MCF 10A (cell line): ENCODE data around the gene DDX1. TPM values are rescaled to one million over a fixed set of nuclear protein-coding genes. Genes with fewer than 3 reads are reported as not detected.

Experiments
- BruUV-seq: library from RNA; stranded (reverse); fragments of 400-500 nt; replicated peaks from 2 replicates; lab custom pipeline; 2021; lab: Mats Ljungman, UMichigan
- CTCF ChIA-PET: fragments of 300-600 bp; sonication (Branson Sonifier 250); formaldehyde crosslinking; extraction: SDS; loops from one replicate; lab custom pipeline; 2021; ENCODE audit warnings: antibody characterized with exemption, inconsistent platforms; lab: Yijun Ruan, JAX
- POLR2A ChIA-PET: fragments of 300-600, 350-650 bp; sonication (Branson Sonifier 250); formaldehyde crosslinking; extraction: SDS; loops from one replicate; lab custom pipeline; 2020; ENCODE audit warnings: antibody characterized with exemption, inconsistent platforms; lab: Yijun Ruan, JAX
- DNase-seq: peaks from one replicate; pipeline ENCODE4 v3.0.0-alpha.2; 2018; ENCODE audit not compliant: unreplicated experiment
- H3K27ac Mint-ChIP-seq: one replicate; pipeline ENCODE4 v1.8.0; 2022; ENCODE audit warnings: mild to moderate bottlenecking, low read depth, mixed read lengths; ENCODE audit not compliant: unreplicated experiment
- H3K27me3 Mint-ChIP-seq: one replicate; pipeline ENCODE4 v1.8.0; 2022; ENCODE audit warnings: mixed read lengths; ENCODE audit not compliant: insufficient read depth, unreplicated experiment
- H3K36me3 Mint-ChIP-seq: one replicate; pipeline ENCODE4 v1.8.0; 2022; ENCODE audit warnings: mild to moderate bottlenecking, moderate library complexity, mixed read lengths; ENCODE audit not compliant: insufficient read depth, unreplicated experiment
- H3K4me1 Mint-ChIP-seq: one replicate; pipeline ENCODE4 v1.8.0; 2022; ENCODE audit warnings: mixed read lengths; ENCODE audit not compliant: insufficient read depth, unreplicated experiment
- H3K4me3 Mint-ChIP-seq: one replicate; pipeline ENCODE4 v1.8.0; 2022; ENCODE audit warnings: mild to moderate bottlenecking, moderate library complexity, mixed read lengths; ENCODE audit not compliant: unreplicated experiment
- H3K9me3 Mint-ChIP-seq: one replicate; pipeline ENCODE4 v1.8.0; 2022; ENCODE audit warnings: mixed read lengths; ENCODE audit not compliant: unreplicated experiment
- CTCF ChIP-seq: fragments of 200-600 bp; IDR thresholded peaks from one replicate; pipeline ENCODE4 v1.8.0; 2022; ENCODE audit warnings: antibody characterized with exemption, mild to moderate bottlenecking; ENCODE audit not compliant: unreplicated experiment
- intact Hi-C: fragments of 100-400 bp; cut with micrococcal nuclease; formaldehyde crosslinking; loops from 2 replicates; pipeline ENCODE4 v1.14.1; 2022
- total RNA-seq: library from RNA; stranded (reverse); gene quantifications from 2 replicates; pipeline ENCODE4 v1.2.3, GENCODE V29; 2022

Gene DDX1
- total RNA-seq, 1 experiment from 2014 or later, result 119 TPM

GRCh38 chr2:15594291-15595256 lies 2.9 kb downstream of the DDX1 start:
- no peaks in the 10 kb centered on the region for H3K9me3 Mint-ChIP-seq
- ChIA-PET POLR2A (interaction anchor here (0.6 to 1.9 kb wide), 3 partner anchors 15 to 33 kb away, joined by 3 to 6 read pairs (median 3); partner anchors contain the start of gene NBAS), CTCF (interaction anchor here (0.7 to 1.6 kb wide), 3 partner anchors 17 to 913 kb away, joined by 3 to 4 read pairs (median 4); no protein-coding TSS in a partner anchor)
- DNase-seq, result peak; percentile 9
- H3K27ac Mint-ChIP-seq, result no peak overlapping the region
- no TSS peak for BruUV-seq
- TF ChIP-seq CTCF, result no peak
- peaks cover 11% of the 10 kb centered on the region for H3K4me1 Mint-ChIP-seq
- peaks cover 56% of the 10 kb centered on the region for H3K36me3 Mint-ChIP-seq
- no peaks in the 10 kb centered on the region for H3K27me3 Mint-ChIP-seq
- intact Hi-C loops, result no loop called here
- no peak overlapping the region for H3K4me3 Mint-ChIP-seq

- Mint-ChIP-seq H3K4me3 (no peak overlapping the region), H3K9me3 (no peaks in the 10 kb centered on the region), H3K4me1 (peaks cover 11% of the 10 kb centered on the region), H3K27ac (no peak overlapping the region), H3K36me3 (peaks cover 64% of the 10 kb centered on the region), H3K27me3 (no peaks in the 10 kb centered on the region)
- ChIA-PET POLR2A (interaction anchor here (0.6 kb wide), 1 partner anchor 34 kb away, joined by 3 read pairs; the partner anchor contains the start of gene NBAS), CTCF (interaction anchor here (0.8 to 1.6 kb wide), 2 partner anchors 18 to 29 kb away, joined by 4 read pairs; no protein-coding TSS in a partner anchor)
- intact Hi-C loops, result no loop called here
- BruUV-seq, result no TSS peak
- no peak for TF ChIP-seq CTCF
- DNase-seq, result no peak
Observed at GRCh38 chr2:15595342-15595905, 3.8 kb downstream of the DDX1 start.

GRCh38 chr2:15595936-15596335 lies 4.3 kb downstream of the DDX1 start:
- no peaks in the 10 kb centered on the region for H3K27me3 Mint-ChIP-seq
- intact Hi-C loops, result no loop called here
- TF ChIP-seq CTCF, result no peak
- ChIA-PET CTCF (interaction anchor here (1.6 kb wide), 1 partner anchor 18 kb away, joined by 4 read pairs; no protein-coding TSS in a partner anchor), POLR2A (no interaction called here)
- DNase-seq, result no peak
- H3K4me3 Mint-ChIP-seq, result no peak overlapping the region
- peaks cover 69% of the 10 kb centered on the region for H3K36me3 Mint-ChIP-seq
- peaks cover 11% of the 10 kb centered on the region for H3K4me1 Mint-ChIP-seq
- no TSS peak for BruUV-seq
- H3K9me3 Mint-ChIP-seq, result no peaks in the 10 kb centered on the region
- H3K27ac Mint-ChIP-seq, result no peak overlapping the region

- intact Hi-C loops, result no loop called here
- H3K36me3 Mint-ChIP-seq, result peaks cover 72% of the 10 kb centered on the region
- no TSS peak for BruUV-seq
- no peak for TF ChIP-seq CTCF
- H3K4me3 Mint-ChIP-seq, result no peak overlapping the region
- no peaks in the 10 kb centered on the region for H3K27me3 Mint-ChIP-seq
- H3K4me1 Mint-ChIP-seq, result peaks cover 11% of the 10 kb centered on the region
- ChIA-PET CTCF (interaction anchor here (0.5 kb wide), 1 partner anchor 12 kb away, joined by 3 read pairs; no protein-coding TSS in a partner anchor), POLR2A (no interaction called here)
- no peak for DNase-seq
- no peak overlapping the region for H3K27ac Mint-ChIP-seq
- H3K9me3 Mint-ChIP-seq, result no peaks in the 10 kb centered on the region
Observed at GRCh38 chr2:15596350-15596749, 4.7 kb downstream of the DDX1 start.
